ENCODE measurements around the gene BCR. TPM values are rescaled to one million over a fixed set of nuclear protein-coding genes. Genes with fewer than 3 reads are reported as not detected.

BCR gene
- total and polyA plus RNA-seq, 2 donors (not counting 1 experiment from before 2014, with no cell fraction given), result 30.2 to 46.4 TPM

GRCh38 chr22:23153994-23154393, 26.3 kb upstream of the BCR start:
- Histone ChIP-seq H3K4me1 (ENCODE audit: control insufficient read depth in 2 of 2, insufficient read depth in 2 of 2, low read length in 2 of 2) (peaks cover 16 to 23% of the 10 kb centered on the region in 2 donors), H4K20me1 (ENCODE audit: control insufficient read depth, insufficient read depth, low read length, poor library complexity, severe bottlenecking) (no peaks in the 10 kb centered on the region), H3K4me3 (ENCODE audit: control extremely low read depth in 1 of 5, extremely low read depth in 1 of 5, insufficient read depth in 1 of 5, low read depth in 2 of 5, low read length in 4 of 5) (no peak overlapping the region), H3K9me3 (ENCODE audit: control extremely low read depth in 1 of 3, control insufficient read depth in 2 of 3, insufficient read depth in 1 of 3, low read length in 2 of 3) (no peaks in the 10 kb centered on the region), H3K36me3 (replicated peaks in 1 of 2; ENCODE audit: control extremely low read depth in 1 of 2, control insufficient read depth in 1 of 2, extremely low read depth in 1 of 2, insufficient read depth in 2 of 2, low read length in 1 of 2) (no peaks in the 10 kb centered on the region), H3K79me2 (ENCODE audit: control insufficient read depth, insufficient read depth, low read length) (no peaks in the 10 kb centered on the region), H3K9ac (ENCODE audit: low read length) (no peak overlapping the region), H3K27me3 (replicated peaks in 1 of 4; ENCODE audit: control extremely low read depth in 1 of 4, control insufficient read depth in 3 of 4, insufficient read depth in 4 of 4, low read length in 3 of 4) (no peaks in the 10 kb centered on the region), H3K27ac (ENCODE audit: low read length in 2 of 2) (no peak overlapping the region), H3K4me2 (replicated peaks; ENCODE audit: low read depth, low read length, poor library complexity, severe bottlenecking) (no peak overlapping the region), H2AFZ (ENCODE audit: insufficient read depth, low read depth, low read length, poor library complexity, severe bottlenecking) (no peak overlapping the region)
- Mint-ChIP-seq H3K4me3 (no peak overlapping the region), H3K9me3 (ENCODE audit: insufficient read depth) (no peaks in the 10 kb centered on the region), H3K4me1 (peaks cover 29% of the 10 kb centered on the region), H3K27me3 (no peaks in the 10 kb centered on the region), H3K27ac (peak overlapping the region; percentile 68)
- WGBS (ENCODE audit: insufficient coverage), result 94% methylated on average over 6 of the region's 7 CpGs
- no peak for TF ChIP-seq CTCF (IDR thresholded peaks at IDR 0.05)
- TF ChIP-seq EZH2 (IDR thresholded peaks at IDR 0.05; ENCODE audit: borderline replicate concordance, insufficient read depth, low read depth, low read length, poor library complexity, severe bottlenecking), result no peak
- ChIA-PET POLR2A (no interaction called here), CTCF (interaction anchor here (0.7 to 2.7 kb wide), 3 partner anchors 9 to 128 kb away, joined by 3 to 12 read pairs (median 3); partner anchors contain the start of gene RAB36)
- DNase-seq (no peak), ATAC-seq (ENCODE audit: low read depth) (no peak)
- intact Hi-C loops (cut with micrococcal nuclease), result no loop called here

- WGBS (ENCODE audit: insufficient coverage), result 89% methylated on average over 4 of the region's 5 CpGs
- Histone ChIP-seq H3K4me2 (replicated peaks; ENCODE audit: low read depth, low read length, poor library complexity, severe bottlenecking) (no peak overlapping the region), H3K27ac (ENCODE audit: low read length in 2 of 2) (no peak overlapping the region), H2AFZ (ENCODE audit: insufficient read depth, low read depth, low read length, poor library complexity, severe bottlenecking) (no peak overlapping the region), H3K27me3 (replicated peaks in 1 of 4; ENCODE audit: control extremely low read depth in 1 of 4, control insufficient read depth in 3 of 4, insufficient read depth in 4 of 4, low read length in 3 of 4) (no peaks in the 10 kb centered on the region), H3K9me3 (ENCODE audit: control extremely low read depth in 1 of 3, control insufficient read depth in 2 of 3, insufficient read depth in 1 of 3, low read length in 2 of 3) (no peaks in the 10 kb centered on the region), H3K36me3 (replicated peaks in 1 of 2; ENCODE audit: control extremely low read depth in 1 of 2, control insufficient read depth in 1 of 2, extremely low read depth in 1 of 2, insufficient read depth in 2 of 2, low read length in 1 of 2) (no peaks in the 10 kb centered on the region), H3K9ac (ENCODE audit: low read length) (no peak overlapping the region), H4K20me1 (ENCODE audit: control insufficient read depth, insufficient read depth, low read length, poor library complexity, severe bottlenecking) (no peaks in the 10 kb centered on the region), H3K79me2 (ENCODE audit: control insufficient read depth, insufficient read depth, low read length) (no peaks in the 10 kb centered on the region), H3K4me3 (ENCODE audit: control extremely low read depth in 1 of 5, extremely low read depth in 1 of 5, insufficient read depth in 1 of 5, low read depth in 2 of 5, low read length in 4 of 5) (no peak overlapping the region), H3K4me1 (ENCODE audit: control insufficient read depth in 2 of 2, insufficient read depth in 2 of 2, low read length in 2 of 2) (peaks cover 16 to 23% of the 10 kb centered on the region in 2 donors)
- ATAC-seq (ENCODE audit: low read depth), result no peak
- H3K27ac Mint-ChIP-seq, result peak overlapping the region; percentile 68
- H3K27me3 Mint-ChIP-seq, result no peaks in the 10 kb centered on the region
- ChIA-PET POLR2A (interaction anchor here (0.6 kb wide), 1 partner anchor 835 kb away, joined by 4 read pairs; no protein-coding TSS in a partner anchor), CTCF (interaction anchor here (0.7 to 2.7 kb wide), 3 partner anchors 10 to 127 kb away, joined by 3 to 12 read pairs (median 3); partner anchors contain the start of gene RAB36)
- H3K4me1 Mint-ChIP-seq, result peaks cover 29% of the 10 kb centered on the region
- no peak for TF ChIP-seq CTCF (IDR thresholded peaks at IDR 0.05)
- H3K4me3 Mint-ChIP-seq, result no peak overlapping the region
- intact Hi-C loops (cut with micrococcal nuclease), result no loop called here
- H3K9me3 Mint-ChIP-seq (ENCODE audit: insufficient read depth), result no peaks in the 10 kb centered on the region
- no peak for DNase-seq
Observed at GRCh38 chr22:23154461-23154860, 25.8 kb upstream of the BCR start.

Data from B cell (primary cell).